Fibroblast of peridontal ligament (primary cell): ENCODE data around the gene LRRN4CL.
"Not testable (repeated sequence)": the region's sequence is repeated elsewhere in the genome, so short reads cannot be mapped to it uniquely, and the experiment has no call there.

Experiments used
- DNase-seq: peaks from one replicate; pipeline ENCODE4 v3.0.0-alpha.2; 2010; ENCODE audit errors: extremely low read depth

LRRN4CL gene

GRCh38 chr11:62676698-62677097 lies 12.6 kb downstream of the LRRN4CL start:
- DNase-seq, result no peak

- not testable (repeated sequence) for DNase-seq
Observed at GRCh38 chr11:62675415-62675814, 13.9 kb downstream of the LRRN4CL start.

- no peak for DNase-seq
Observed at GRCh38 chr11:62673196-62673525, 16.2 kb downstream of the LRRN4CL start.

- DNase-seq, result peak; percentile 88
Observed at GRCh38 chr11:62671608-62672389, 17.5 kb downstream of the LRRN4CL start, which contains the start of the genes LBHD1 and UQCC3. Gene LBHD1 (minus strand): TSS chr11:62672267. CDS start chr11:62670031, 2,236 bp downstream. Gene UQCC3 (plus strand): TSS chr11:62671673. CDS start chr11:62671746, 73 bp downstream.

GRCh38 chr11:62671236-62671607 lies 18.1 kb downstream of the LRRN4CL start:
- no peak for DNase-seq

- no peak for DNase-seq
Observed at GRCh38 chr11:62669420-62670161, 19.7 kb downstream of the LRRN4CL start.

GRCh38 chr11:62667460-62667859 lies 21.9 kb downstream of the LRRN4CL start:
- no peak for DNase-seq

GRCh38 chr11:62666259-62666926 lies 22.9 kb downstream of the LRRN4CL start:
- DNase-seq, result no peak

GRCh38 chr11:62665599-62666258 lies 23.6 kb downstream of the LRRN4CL start:
- peak; percentile 67 for DNase-seq

GRCh38 chr11:62665075-62665598 lies 24.2 kb downstream of the LRRN4CL start, which contains the start of the genes C11orf98 and CSKMT:
Gene C11orf98 (minus strand): TSS chr11:62665210. CDS start chr11:62665169, 41 bp downstream.
Gene CSKMT (plus strand): TSS chr11:62665312. CDS start chr11:62665880, 568 bp downstream.
- DNase-seq, result peak; percentile 91

- DNase-seq, result no peak
Observed at GRCh38 chr11:62664405-62665074, 24.8 kb downstream of the LRRN4CL start.

GRCh38 chr11:62656796-62657429 lies 32.4 kb downstream of the LRRN4CL start:
- DNase-seq, result no peak

GRCh38 chr11:62654297-62654696 lies 35.0 kb downstream of the LRRN4CL start:
- DNase-seq, result no peak

- peak; percentile 7 for DNase-seq
Observed at GRCh38 chr11:62652161-62653006, 36.9 kb downstream of the LRRN4CL start.

- DNase-seq, result not testable (repeated sequence)
Observed at GRCh38 chr11:62650283-62650682, 39.0 kb downstream of the LRRN4CL start.

GRCh38 chr11:62649486-62649885 lies 39.8 kb downstream of the LRRN4CL start:
- no peak for DNase-seq

- DNase-seq, result no peak
Observed at GRCh38 chr11:62648967-62649364, 40.4 kb downstream of the LRRN4CL start.

GRCh38 chr11:62648185-62648966 lies 41.0 kb downstream of the LRRN4CL start:
- no peak for DNase-seq

GRCh38 chr11:62647609-62648005 lies 41.7 kb downstream of the LRRN4CL start:
- no peak for DNase-seq
